ENCODE measurements around the gene NRXN2.

- no peak for TF ChIP-seq CTCF (IDR thresholded peaks at IDR 0.05)
- no peak for TF ChIP-seq POLR2A (IDR thresholded peaks at IDR 0.05)
Observed at GRCh38 chr11:64661614-64662013, 61.4 kb downstream of the NRXN2 start.

All from heart left ventricle (tissue), 13 donors.